NCI-H2171 (cell line): Measurements from ENCODE around the gene AANAT.
"Not testable (repeated sequence)": the region's sequence is repeated elsewhere in the genome, so short reads cannot be mapped to it uniquely, and the experiment has no call there.

Experiments
- DNase-seq: peaks from one replicate; lab custom pipeline; 2025; lab: John Stamatoyannopoulos, UW

Gene AANAT

DNA sequence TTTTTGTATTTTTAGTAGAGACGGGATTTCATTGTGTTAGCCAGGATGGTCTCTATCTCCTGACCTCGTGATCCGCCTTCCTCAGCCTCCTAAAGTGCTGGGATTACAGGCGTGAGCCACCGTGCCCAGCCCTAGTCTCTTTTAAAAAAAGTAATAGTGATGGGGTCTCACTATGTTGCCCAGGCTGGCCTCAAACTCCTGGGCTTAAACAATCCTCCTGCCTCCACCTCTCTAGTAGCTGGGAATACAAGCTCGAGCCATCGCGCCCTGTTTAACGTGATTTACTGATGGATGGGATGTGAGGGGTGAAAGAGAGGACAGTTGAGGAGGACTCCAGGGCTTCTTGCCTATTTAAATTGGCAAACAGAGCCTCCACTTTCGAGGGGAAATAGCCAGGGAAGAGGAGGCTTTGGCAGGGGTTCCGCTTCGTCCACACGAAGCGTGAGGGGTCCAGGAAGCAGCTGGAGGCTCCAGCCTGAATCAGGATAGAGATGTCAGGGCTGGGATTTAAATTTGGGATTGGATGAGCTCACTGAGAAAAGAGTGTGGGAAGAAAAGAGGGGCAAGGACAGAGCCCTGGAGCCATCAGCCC is 41.2 kb downstream of the AANAT start:
- not testable (repeated sequence) for DNase-seq

DNA sequence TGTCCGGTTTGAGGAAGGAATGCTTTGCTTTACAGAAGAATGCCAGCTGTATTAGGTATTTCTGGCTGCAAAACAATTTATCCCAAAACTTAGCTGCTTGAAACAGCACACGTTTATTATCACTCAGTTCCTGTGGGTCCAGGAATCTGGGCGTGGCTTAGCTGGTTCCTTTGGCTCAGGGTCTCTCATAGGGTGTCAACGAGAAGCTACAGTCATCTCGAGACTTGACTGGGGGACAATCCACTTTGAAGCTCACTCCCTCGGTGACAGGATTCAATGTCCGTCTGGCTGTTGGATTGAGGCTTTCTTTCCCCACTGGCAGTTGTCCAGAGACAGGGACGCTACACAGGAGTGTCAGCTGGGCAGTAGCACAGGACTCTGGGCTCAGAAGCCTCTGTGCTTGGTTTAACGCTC is 43.4 kb downstream of the AANAT start:
- DNase-seq = no peak

DNA sequence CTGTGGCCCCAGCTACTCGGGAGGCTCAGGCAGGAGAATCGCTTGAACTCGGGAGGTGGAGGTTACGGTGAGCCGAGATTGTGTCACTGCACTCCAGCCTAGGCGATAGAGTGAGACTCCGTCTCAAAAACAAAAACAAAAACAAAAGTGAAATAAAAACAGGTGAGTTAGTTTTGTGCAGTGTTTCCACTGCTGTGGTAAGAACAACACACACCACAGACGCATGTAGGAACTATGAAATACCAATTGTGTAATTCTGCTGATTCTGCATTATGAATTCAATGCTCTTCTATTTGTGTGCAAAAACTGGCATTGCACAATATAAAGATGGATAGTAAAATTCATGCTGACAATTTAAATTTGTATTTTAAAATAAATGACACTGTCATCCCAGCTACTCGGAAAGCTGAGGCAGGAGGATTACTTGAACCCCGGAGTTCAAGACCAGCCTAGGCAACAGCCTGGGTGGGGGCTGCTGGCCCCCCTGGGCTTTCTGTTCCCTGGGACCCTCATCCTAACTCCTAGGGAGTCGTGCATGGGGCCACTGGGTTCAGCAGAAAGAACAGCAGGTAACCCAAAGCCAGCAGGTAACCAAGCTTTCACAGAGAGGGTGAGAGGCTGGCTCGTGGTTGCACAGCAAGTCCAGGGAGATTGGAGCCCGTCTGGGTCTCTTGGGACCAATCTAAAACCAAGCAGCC is 44.4 kb downstream of the AANAT start:
- DNase-seq = no peak

DNA sequence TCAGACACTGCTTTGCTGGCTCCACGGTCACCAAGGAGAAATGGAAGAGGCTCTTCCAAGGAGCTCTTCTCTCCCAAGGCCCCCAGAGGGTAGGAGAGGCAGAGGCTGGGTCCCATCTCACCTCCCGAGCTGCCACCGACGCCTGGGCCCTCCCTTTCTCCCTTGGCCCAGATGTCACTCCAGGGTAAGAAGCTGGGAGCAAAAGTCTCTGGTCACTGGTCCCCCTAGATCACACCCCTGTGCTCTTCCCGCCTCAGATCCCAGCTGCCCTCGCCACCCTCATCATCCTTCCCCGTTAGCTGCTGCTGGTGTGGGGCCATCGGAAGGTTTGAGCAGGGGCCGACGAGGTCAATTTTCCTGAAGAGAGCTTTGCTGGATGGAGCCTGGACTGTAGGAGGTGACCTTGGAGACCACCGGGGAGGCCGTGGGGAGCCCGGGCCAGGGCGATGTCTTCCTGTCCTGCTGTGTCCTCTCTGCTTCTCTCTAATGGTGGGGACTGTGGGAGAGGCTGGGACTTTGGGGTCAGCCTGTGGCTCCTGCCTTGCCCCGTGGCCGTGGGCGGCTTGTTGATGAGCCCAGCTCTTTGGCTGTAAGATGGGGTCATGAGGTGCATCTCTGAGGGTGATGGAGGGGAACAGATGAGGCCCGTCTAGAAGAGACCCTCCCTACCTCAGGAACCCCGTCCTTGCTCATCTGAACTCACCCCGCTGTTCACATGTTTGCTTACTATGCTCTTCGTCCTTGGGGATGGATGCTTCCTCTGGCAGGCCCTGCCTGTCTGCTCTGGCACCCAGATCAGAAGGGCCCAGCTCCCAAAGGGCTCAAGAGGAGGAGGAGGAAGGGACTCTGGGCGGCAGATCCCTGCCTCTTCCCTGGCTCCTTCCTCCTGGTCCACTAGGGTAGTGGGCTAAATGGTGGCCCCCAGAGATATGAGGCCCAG is 45.2 kb downstream of the AANAT start:
- DNase-seq = no peak

DNA sequence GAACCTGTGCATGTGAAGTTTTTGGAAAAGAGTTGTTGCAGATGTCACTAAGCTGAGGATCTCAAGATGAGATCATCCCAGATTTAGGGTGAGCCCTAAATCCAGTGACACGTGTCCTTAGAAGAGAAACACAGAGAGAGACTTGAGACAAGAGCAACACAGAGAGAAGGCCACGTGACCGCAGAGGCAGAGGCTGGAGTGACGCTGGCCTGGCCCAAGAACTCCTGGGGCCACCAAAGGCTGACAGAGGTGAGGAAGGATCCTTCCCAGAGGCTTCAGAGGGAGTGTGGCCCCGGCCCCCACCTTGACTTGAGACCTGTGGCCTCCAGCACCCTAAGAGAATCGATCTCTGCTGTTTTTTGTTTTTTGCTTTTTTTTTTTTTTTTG is 45.9 kb downstream of the AANAT start:
- DNase-seq = no peak

DNA sequence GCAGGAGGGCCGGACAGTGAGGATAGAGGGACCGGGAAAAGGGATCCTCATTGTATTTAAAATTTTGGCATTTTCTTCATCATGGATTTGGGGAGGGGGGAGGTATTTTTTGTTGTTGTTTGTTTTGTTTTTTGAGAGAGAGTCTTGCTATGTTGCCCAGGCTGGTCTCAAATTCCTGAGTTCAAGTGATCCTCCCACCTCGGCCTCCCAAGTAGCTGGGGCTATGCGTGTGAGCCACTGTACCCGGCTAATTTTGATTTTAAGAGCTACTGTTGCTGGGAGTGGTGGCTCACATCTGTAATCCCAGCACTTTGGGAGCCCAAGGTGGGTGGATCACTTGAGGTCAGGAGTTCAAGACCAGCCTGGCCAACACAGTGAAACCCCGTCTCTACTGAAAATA is 47.0 kb downstream of the AANAT start:
- DNase-seq = not testable (repeated sequence)

DNA sequence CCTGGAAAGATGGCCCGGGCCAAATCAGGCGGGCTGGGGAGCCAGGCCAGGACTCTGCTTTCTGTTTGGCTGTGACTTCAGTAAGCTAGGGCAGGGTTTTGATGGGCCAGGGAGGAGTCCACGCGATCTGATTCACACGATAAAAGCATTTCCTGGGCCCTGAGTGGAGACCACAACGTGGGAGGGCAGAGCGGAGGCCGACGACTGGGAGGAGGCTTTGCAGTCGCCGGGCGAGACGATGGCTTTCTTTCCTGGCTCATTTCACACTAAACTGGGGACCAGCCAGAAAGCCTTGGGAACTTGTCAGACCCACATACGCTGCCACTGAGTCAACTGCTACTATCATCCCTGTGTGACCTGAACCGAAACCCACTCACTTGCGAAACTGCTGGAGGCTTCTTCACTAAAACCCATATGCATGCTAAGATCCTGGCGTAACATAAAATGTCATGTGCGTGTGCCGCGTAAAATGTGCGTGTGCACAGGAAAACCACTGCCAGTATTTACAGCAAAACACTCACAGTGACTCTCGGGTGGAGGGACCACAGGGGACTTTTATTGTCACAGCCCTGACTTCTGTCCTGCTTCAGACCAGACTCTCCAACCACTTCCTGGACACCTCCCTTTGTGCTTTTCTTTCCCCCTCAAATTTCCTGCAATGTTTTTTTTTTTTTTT is 48.0 kb downstream of the AANAT start:
- DNase-seq = no peak

DNA sequence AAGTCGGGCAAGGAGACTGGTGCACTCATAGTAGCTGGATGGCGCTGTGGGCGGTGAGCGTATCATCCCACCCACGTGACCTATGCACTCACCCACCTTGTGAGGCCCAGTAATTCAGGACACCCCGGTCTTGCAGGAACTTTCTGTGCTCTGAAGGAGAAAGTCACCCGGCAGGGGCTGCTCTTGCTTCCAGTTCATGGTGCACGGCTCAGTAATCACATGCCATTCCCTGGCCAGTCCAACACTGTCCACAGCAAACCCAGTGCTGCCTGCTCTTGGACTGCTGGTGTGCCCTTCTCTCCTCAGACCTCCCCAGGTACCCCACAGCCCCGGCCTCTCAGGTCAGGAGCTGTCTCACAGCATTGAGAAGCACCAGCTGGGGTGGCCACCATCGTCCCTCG is 50.2 kb downstream of the AANAT start:
- no peak for DNase-seq

DNA sequence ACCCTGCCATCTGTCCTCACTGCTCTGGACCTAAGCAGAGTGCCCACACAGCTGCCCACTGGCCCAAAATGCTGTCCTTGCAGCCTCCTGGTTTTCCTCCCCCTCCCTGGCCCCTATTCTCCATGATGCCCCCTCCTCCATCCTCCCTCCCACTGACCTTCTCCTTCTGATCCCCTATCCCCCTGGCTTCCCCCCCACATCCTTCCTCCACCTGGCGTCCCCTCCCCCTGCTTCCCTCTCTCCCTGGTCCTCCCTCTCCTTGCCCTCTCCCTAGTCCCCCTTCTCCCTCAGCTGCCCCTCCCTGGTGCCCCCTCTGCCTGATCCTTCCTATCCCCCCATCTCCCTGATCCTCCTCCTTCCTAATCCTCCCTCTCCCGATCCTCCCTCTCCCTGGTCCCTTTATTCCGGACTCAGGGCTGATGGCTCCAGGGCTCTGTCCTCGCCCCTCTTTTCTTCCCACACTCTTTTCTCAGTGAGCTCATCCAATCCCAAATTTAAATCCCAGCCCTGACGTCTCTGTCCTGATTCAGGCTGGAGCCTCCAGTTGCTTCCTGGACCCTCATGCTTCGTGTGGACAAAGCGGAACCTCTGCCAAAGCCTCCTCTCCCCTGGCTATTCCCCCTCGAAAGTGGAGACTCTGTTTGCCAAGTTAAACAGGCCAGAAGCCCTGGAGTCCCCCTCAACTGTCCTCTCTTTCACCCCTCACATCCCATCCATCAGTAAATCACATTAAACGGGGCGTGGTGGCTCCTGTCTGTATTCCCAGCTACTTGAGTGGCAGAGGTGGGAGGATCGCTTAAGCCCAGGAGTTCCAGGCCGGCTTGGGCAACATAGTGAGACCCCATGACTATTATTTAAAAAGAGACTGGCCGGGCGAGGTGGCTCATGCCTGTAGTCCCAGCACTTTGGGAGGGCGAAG is 51.9 kb downstream of the AANAT start:
- DNase-seq = no peak
